Measurements from ENCODE around the gene LDAH.

Gene LDAH

DNA sequence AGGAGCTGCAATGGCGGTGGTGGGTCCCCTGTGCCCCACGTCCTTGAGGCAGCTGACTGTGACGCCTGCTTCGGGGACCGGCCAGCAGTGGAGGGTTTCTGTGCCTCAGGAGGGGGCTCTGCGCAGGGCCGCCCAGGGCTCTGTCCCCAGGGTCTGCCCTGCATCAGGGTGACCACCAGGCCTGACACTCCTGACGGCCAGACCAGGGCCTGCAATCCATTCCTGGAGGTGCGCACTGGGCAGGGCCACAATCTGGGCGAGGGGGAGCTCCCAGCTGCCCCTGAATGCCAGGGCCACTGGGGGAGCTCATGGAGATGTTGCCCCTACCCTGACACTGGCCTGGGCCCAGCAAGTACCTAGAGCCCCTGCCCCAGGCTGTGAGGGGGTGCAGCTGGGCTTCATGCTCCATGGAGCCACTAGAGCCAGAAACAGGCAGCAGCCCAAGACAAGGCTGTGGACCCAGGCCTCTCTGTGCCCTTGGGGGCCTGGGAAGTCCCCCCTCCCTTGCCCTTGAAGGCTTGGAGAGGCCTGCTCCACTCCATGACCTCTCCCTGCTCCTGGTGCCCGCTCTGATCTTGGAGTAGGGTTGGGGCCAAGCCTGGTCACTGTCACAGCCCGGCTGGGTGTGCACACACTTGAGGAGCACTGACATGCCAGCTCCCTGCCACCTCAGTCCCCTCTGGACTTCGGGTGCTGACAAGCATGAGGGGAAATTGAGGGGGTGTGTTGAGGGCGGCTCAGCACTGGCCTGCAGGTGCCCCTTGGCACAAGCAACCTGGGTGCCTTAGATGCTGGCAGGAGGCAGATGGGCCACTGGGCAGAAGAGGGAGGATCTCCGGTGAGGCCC, 55.9 kb downstream of the LDAH start:
- DNase-seq, result no peak

DNA sequence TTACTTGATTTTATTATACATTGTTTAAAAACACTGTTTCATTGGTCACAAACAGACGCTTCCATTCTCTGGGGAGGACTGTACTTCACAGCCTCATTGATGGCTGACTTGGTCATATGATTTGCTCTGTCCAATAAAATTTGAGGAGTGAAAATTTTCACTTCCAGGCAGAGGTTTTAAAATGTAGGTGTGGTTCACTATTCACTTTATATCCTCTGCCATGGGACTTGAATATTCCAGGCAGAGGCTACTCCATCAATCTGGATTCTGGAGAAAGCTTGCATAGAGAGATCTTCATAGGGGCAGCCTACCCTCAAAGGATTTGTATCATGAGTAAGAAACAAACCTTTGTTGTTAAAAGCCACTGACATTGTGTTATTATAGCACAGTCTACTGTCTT, 56.7 kb downstream of the LDAH start:
- no peak for DNase-seq

DNA sequence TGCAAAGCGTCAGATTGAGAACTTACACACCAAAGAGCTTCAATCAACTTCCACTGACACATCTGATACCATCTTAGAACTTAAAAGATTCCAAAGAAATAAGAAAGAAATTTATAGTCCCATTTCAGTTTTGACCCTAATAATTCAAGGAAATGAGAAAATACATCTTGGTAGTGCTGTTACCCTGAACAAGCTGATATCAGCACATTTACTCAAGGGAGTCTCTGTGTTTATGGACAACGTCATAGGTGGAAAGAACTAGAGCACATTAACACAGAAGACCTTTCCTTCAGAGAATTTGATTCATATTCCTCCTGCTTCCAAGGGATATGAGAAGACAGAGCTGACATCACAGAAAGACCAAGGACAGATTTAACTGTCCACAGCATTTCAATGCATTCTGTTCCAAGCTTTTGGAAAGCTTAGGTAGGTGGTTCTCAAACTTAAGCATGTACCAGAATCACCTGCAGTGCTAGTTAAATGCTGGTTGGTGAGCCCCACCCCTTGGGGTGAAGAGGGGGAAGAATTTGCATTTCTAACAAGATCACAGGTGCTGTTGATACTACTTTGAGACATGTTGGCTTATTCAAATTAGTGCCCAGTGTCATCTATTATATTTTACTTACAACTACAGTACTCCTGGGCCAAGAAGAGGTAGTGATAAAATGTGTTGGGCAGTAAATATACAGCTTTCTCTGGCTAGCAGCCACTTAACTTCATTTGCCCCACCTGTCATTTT, 59.8 kb downstream of the LDAH start:
- no peak for DNase-seq

DNA sequence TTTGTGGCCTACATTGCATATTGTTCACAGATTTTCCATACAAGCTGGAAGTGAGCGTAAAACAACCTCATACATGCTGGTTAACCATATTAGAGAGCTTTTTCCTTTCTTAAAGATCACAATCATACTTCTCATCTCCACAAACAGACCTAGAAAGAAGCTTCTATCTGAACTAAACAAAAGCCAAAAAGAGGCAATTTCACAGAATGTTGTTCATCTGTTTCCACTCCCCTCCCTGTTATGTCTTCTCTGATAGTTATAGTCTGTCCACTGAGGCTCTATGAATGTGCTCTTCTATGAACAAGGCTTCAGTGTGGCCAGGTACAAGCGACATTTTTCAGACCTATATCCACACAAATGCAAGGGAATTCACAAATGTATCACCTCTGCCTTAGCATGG, 63.4 kb downstream of the LDAH start:
- no peak for DNase-seq

DNA sequence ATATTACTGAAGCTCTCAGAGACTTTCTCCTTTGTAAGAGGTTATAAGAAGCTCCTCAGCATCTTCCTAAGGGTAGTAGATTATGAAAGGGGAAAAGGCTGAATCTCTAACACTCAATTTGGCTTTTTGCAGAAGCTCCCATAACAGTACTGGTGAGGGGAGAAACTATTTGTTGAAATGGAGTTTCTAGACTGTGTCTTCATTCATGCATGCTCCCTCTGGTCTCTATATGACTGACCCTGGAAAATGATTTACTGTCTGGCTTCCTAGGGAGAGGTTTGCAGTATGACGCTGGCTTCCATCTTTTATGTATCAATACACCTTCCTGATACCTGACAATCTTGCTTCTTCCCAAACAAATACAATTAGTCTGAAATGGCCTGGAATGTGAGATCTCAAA, 63.9 kb downstream of the LDAH start:
- DNase-seq, result no peak

DNA sequence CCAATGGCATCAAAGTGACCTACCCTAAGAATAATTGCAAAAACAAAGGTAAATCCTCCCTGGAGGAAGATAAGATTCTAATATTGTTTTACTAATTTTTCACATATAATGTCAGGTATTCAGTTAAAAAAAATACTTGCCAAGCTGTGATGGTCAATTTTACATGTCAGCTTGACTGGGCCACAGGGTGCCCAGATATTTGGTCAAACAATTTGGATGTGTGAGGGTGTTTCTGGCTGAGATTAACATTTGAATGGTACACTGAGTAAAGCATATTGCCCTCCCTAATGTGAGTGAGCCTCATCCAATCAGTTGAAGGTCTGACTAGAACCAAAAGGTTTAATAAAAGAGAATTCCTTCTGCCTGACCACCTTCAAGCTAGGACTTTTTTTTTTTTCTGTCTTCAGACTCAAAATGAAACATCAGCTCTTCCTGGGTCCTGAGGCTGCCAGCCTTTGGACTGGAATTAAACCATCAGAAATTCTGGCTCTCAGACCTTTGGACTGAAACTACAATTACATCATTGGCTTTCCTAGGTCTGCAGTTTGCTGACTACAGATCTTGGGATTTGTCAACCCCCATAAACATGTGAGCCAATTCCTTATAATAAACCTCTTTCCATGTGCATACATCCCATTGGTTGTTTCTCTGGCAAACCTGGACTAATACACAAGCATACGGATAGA, 65.4 kb downstream of the LDAH start:
- DNase-seq, result no peak

DNA sequence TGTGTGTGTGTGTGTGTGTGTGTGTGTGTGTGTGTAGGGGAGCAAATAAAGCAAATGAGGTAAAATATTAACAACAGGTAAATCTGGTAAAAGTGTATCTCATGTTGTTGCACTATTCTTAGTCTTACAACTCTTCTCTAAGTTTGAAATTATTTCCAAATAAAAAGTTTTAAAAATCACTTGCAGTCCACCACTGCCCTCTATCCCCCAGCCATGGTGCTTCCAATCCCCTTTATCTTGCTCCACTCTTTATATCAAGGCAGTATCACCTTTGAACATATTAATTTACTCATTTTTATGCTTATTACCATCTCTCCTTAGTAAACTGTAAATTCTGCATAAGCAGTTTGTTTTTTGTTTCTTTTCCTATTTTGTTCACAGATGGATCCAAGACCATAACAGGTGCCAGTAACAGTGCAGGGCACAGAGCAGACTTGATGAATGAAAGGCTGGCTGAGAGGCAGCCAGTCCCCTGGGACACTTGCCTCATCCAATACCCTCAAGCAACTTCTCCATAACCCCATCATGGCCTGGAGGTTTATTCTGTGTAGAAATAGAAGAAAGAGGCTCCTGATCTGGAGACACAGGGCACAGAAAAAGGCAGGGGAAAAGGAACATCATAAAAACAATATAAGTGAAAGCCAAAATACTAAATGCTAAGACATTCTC, 67.6 kb downstream of the LDAH start:
- DNase-seq, result no peak

DNA sequence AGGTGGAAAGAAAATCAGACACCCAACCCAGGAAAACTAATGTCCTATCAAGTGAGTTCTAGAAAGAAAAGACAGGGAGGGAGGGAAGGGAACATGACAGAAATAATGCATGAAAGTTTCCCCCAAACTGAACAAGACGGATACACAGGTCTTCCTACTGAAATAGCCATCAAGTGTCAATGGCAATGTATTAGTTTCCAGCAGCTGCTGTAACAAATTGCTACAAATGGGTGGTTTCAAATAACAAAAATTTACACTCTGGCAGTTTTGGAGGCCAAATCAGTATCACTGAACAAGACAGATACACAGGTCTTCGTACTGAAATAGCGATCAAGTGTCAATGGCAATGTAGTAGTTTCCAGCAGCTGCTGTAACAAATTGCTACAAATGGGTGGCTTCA, 70.6 kb downstream of the LDAH start:
- no peak for DNase-seq

DNA sequence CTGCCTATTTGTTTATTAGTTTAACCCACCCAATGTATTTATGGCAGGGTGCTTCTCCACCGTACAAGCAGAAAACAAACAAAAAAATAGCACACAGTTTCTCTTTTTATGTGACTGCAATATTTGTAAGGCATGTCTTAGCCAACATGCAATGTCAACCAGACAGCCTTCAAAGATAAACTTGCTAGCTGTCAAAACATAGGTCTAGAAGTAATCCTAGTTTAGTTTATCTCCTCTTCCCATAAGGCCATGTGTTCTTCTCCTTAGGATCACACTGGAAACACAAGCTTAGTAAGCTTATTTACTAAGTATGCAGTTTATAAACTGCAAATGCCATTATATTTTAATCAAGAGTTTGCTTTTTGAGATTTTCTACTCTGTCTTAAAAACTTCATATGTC, 75.6 kb downstream of the LDAH start:
- DNase-seq, result no peak

DNA sequence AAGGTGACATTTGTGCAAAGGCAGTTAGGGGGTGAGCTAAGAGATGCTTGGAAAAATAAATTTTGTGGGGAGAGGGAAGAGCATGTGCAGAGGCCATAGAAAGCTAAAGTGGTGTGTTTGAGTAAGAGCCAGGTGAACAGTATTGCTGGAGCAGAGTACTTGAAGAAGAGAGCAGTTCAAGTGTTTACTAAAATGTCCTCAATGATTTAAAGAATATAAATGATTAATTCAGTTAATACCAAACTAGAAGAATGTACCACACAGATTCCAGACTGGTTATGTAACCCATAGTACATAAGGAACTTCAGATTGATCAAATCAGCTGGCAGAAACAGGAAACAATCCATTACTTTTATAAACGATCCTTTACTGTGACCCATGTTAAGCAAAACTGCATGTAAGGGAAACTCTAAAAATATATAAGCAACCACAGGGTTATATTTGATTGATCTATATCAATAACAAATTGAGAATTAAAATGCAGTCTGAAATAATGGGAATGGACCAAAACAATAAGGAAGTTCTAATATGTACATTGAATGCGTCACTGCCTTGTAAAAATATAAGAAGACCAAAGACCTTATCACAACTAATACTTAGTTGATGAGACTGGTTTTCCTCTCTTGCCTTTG, 76.9 kb downstream of the LDAH start:
- no peak for DNase-seq

DNA sequence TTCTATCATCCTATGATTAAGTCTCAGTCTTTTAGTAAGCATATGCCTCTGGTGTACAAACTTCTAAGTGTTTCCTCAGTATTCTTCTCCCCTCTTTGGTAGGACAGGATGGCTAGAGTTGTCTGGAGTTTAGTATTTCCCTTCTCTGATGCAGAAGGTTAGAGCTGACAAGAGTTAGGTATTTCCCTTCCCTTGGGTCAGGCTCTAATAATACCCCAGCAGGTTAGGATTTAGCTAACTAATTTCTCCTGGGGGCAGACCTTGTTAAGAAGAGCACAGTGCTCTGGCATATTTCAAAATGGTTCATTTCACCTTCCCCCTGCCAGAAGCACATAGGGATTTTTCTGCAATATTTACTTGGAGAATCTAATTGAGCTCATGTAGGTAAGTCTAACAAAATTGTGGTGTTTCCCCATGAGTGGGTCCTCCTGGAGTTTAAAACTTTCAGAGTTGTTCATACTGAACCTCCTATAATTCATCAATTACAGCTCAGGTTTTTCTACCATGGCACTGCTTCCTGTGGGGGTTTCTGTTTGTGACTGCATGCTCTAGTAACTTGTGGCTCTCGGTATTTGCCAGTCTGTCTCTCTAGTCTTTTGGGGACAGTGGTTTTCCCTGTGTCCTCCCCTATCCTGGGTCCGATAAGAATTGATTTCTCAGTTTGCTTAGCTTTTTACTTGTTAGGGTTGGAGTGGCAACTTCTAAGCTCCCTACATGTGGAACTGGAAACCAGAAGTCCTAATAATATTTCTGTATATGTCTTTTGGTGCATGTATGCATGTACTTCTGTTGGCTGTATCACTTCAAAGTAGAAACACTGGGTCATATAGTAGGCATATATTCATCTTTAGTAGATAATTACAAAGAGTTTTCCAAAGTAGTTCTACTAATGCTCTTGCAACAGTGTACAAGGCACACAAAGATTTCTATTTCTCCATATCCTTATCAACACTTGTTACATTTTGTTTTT, 78.2 kb downstream of the LDAH start:
- DNase-seq, result no peak

DNA sequence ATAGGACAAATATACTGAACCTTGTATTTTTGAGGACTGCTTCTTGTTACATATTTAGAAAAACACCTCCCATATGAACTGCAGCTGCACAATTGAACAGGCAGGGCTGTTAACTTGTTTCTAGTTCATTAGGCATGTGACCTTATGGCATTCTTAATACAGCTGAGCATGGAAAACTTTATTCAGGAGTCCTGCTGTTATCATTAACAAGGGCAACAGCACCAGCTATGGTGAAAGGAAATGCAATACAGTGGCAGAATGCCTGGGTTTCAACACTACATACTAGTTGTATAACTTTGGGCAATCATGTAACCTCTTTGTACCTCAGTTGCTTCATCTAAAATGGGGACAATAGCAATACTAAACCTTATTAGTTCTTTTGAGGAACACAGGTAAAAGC, 84.1 kb downstream of the LDAH start:
- DNase-seq, result no peak

DNA sequence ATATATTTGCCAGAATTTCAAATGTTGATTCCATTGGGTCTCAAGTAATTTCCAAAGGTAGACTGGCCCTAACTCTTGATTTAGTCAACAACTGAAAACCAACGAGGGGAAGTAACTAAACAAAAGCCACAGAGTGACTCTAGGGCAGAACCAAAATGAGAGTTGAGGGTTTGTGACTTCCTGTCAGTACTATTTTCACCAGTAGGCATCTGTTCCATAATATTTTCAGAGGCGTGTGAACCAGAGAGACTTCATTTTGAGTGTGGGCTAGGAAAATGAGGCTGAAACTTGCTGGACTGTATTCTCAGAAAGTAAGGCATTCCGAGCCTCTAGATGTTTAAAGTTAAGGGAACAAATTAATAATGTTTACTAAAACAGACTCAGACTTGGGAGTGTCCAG, 85.4 kb downstream of the LDAH start:
- no peak for DNase-seq

DNA sequence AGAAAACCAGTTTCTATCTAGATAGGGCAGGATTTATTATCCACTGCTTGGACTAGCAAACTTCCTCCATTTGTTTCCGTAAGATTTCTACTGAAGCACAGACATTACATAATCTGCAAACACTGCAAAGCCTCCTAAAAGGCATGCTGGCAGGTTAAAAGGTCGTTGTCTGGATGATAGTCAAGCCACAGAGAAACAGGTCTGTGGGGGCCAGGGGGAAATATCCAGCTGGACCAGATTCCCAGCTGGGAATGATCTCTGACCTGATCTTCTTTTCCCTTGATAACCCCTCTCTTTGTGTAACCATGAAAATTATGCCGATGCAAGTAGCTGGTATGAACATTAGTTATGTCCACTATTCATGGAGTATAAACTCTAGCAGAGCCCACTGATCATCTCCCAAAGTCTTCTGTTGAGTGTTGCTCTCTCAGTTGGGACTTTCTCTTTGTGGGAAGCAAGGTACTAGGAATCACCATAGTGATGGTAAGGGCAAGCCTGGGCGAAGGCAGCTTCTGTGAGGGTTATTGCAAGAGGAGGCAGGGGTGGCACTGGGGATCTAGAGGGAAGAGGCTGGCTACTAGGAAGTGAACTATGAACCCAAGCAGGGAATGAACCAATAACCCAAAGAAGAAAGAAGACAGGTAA, 94.7 kb downstream of the LDAH start:
- no peak for DNase-seq

DNA sequence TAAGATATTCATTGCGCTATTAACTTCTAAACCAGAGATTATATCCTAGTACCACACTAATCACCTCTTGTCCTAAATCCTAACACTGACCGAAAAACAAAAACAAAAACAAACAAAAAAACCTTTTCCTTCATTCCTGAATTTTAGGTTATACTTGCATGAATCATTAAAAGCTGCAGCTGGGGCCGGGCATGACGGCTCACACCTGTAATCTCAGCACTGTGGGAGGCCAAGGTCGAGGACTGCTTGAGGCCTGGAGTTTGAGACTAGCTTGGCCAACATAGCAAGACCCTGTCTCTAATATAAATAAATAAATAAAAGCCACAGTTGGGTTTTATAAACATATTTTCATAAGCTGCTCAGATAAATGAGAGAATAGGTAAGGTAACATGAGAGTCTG, 96.0 kb downstream of the LDAH start:
- DNase-seq, result no peak

DNA sequence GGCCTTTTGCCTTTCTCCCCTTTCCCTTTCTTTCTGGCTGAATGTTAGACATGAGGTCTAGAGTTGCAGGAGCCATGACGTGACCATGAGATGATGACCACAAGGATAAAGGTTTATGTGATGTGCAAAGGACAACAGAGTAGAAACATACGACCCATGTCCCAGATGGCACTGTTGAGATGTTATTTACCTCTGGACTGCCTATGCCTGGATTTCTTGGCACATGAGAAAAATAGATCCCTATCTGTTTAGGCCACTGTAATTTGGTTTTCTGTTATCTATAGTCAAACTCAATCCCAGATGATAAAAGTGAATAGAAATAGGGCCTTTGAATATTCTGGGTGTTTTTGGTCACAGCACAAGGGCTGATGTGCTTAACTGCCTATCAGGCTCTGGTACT, 97.1 kb downstream of the LDAH start:
- no peak for DNase-seq

DNA sequence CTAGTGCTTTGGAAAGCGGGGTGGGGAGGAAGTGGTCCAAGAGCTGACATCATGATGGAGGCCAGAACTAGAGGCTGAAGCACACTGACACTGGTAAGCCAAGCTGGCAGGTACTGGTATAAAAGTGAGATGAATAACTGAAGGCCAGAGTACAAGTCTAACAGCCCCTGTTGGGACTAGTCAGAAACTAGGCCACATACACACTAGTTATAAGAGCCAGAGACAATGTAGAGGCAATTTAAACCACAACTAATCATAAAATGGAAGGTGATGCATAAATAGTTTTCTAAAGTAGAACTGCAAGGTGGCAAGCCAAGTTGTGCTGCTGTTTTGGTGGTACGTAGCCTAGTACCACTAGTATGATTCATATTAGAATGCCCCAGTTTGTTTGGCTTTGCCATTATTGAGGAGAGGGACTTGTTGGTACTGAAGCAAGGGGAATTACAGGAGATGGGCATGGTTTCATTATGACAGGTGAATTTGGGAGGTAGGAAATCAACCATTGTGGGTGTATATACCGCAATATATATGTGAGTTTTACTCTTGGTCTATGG, 98.3 kb downstream of the LDAH start:
- DNase-seq, result no peak

DNA sequence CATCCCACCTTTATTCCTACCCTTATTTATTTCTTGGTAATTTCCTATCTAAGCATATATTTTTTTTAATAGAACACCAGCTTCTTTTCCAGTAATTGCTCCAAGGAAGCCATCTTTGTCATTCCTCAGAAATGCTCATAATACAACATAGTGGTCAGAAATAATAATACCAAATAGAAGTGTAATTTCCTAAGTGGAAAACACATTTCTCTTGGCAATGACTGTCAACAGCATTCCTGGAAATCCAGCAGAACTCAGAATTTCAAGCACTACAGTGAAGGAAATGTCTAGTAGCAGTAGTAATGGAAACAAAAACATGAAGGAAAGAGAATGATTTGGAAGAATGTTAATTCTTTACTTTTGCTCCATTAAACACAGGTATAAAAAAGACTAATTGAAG, 99.4 kb downstream of the LDAH start:
- DNase-seq, result no peak

DNA sequence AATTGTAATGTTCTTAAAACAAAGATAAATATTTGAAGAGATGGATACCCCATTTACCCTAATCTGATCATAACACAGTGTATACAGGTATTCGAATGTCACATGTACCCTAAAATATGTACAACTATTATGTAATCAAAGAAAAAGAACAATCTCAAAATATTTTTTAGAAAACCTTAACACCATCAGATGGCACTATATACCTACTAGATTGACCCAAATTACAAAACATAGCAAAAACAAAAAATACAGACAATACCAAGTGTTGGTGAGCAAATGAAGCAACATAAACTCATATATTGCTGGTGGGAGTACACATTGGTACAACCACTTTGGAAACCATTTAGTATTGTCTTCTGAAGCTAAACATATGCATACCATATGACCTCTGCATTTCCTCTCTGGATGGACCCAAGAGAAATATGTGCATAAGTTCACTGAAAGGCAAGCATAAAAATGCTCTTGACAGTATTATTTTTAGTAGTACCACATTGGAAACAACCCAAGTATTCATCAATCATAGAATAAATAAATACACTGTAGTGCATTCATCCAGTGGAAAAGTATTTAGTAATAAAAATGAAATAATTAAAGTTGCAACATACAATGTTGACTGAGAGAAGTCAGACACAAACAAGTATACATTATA, 100.2 kb downstream of the LDAH start:
- no peak for DNase-seq

DNA sequence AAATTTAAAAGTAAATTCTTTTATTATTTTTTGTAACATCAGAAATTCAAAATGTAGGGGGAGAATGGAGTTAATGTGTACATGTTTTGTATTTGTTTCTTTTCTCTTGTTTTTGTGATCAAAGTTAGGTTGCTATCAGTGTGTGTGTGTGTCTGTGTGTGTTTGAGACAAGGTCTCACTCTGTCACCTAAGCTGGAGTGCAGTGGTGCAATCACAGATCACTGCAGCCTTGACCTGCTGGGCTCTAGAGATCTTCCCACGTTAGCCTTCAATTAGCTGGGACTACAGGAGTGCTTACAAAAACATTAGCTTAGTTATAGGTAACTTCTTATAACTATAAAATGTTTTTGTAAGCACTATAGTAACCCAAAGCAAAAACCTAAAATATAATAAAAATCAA, 105.3 kb downstream of the LDAH start:
- no peak for DNase-seq

Data from stimulated activated CD4-positive, alpha-beta T cell treated with anti-CD3 and anti-CD28 coated beads, Interleukin-12 subunit alpha, Interleukin-12 subunit beta, amount 100 ng/mL, for 4 hours (primary cell).